ENCODE results near the gene VTN.

DNA sequence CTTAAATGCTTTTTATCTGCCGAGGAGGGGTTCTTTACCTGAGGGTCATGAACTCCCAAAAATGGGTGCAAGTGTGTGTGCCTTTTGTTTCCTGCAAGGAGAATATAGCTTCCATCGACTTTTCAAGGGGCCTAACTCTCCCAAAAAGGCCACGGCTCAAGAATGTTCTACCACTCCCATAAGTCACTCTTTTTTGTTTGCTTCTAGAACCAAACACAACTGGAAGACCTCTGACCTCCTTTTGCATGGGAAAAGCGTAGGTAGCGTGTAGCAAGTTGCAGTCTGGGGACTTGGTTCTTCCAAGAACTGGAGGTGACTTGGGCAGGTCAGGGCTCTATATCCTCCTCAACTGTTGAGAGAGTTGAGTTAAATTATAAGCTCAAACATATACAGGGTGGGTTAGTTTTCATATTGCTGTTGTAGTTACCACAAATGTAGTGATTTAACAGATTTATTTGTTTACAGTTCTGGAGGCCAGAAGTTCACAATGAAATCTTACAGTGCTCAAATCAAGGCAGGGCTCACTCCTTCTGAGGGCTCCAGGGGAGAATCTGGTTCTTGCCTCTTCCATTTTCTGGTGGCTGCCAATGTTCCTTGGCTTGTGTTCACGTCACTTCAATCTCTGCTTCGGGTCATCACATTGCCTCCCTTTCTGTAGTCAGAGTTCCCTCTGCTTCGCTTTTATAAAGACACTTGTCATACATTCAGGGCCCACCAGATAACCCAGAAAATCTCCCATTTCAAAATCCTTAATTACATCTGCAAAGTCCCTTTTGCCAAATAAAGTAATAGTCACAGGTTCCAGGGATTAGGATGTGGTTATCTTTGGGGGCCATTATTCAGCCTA, 49.7 kb downstream of the VTN start:
- no peak for TF ChIP-seq EZH2phosphoT487 (IDR thresholded peaks at IDR 0.05; ENCODE audit: unreplicated experiment)
- TF ChIP-seq, protein P1, sequence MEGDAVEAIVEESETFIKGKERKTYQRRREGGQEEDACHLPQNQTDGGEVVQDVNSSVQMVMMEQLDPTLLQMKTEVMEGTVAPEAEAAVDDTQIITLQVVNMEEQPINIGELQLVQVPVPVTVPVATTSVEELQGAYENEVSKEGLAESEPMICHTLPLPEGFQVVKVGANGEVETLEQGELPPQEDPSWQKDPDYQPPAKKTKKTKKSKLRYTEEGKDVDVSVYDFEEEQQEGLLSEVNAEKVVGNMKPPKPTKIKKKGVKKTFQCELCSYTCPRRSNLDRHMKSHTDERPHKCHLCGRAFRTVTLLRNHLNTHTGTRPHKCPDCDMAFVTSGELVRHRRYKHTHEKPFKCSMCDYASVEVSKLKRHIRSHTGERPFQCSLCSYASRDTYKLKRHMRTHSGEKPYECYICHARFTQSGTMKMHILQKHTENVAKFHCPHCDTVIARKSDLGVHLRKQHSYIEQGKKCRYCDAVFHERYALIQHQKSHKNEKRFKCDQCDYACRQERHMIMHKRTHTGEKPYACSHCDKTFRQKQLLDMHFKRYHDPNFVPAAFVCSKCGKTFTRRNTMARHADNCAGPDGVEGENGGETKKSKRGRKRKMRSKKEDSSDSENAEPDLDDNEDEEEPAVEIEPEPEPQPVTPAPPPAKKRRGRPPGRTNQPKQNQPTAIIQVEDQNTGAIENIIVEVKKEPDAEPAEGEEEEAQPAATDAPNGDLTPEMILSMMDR (conservative IDR thresholded peaks at IDR 0.05; ENCODE audit: low read depth in 2 of 2): no peak
- no peak for TF ChIP-seq ZNF114 (CRISPR knock-in tag; IDR thresholded peaks at IDR 0.05)
- no peak for TF ChIP-seq JUNB (IDR thresholded peaks at IDR 0.05; ENCODE audit: unreplicated experiment)
- TF ChIP-seq NANOG (IDR thresholded peaks at IDR 0.05; ENCODE audit: borderline replicate concordance): no peak
- TF ChIP-seq, protein P2, sequence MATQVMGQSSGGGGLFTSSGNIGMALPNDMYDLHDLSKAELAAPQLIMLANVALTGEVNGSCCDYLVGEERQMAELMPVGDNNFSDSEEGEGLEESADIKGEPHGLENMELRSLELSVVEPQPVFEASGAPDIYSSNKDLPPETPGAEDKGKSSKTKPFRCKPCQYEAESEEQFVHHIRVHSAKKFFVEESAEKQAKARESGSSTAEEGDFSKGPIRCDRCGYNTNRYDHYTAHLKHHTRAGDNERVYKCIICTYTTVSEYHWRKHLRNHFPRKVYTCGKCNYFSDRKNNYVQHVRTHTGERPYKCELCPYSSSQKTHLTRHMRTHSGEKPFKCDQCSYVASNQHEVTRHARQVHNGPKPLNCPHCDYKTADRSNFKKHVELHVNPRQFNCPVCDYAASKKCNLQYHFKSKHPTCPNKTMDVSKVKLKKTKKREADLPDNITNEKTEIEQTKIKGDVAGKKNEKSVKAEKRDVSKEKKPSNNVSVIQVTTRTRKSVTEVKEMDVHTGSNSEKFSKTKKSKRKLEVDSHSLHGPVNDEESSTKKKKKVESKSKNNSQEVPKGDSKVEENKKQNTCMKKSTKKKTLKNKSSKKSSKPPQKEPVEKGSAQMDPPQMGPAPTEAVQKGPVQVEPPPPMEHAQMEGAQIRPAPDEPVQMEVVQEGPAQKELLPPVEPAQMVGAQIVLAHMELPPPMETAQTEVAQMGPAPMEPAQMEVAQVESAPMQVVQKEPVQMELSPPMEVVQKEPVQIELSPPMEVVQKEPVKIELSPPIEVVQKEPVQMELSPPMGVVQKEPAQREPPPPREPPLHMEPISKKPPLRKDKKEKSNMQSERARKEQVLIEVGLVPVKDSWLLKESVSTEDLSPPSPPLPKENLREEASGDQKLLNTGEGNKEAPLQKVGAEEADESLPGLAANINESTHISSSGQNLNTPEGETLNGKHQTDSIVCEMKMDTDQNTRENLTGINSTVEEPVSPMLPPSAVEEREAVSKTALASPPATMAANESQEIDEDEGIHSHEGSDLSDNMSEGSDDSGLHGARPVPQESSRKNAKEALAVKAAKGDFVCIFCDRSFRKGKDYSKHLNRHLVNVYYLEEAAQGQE (IDR thresholded peaks at IDR 0.05; ENCODE audit: unreplicated experiment): no peak
- TF ChIP-seq, protein P3, sequence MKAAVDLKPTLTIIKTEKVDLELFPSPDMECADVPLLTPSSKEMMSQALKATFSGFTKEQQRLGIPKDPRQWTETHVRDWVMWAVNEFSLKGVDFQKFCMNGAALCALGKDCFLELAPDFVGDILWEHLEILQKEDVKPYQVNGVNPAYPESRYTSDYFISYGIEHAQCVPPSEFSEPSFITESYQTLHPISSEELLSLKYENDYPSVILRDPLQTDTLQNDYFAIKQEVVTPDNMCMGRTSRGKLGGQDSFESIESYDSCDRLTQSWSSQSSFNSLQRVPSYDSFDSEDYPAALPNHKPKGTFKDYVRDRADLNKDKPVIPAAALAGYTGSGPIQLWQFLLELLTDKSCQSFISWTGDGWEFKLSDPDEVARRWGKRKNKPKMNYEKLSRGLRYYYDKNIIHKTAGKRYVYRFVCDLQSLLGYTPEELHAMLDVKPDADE (IDR thresholded peaks at IDR 0.05): no peak

All from GM23338 (cell line).